GM19324 (cell line): Measurements from ENCODE around the gene ACTR3C.
"Not testable (repeated sequence)": the region's sequence is repeated elsewhere in the genome, so short reads cannot be mapped to it uniquely, and the experiment has no call there.

ENCODE experiments used
- ATAC-seq: cut with Tn5 transposase; IDR thresholded peaks from one replicate; pipeline ENCODE4 v1.9.1; 2021; ENCODE audit warnings: mild to moderate bottlenecking, moderate library complexity; ENCODE audit not compliant: unreplicated experiment, low FRiP score

ACTR3C gene

DNA sequence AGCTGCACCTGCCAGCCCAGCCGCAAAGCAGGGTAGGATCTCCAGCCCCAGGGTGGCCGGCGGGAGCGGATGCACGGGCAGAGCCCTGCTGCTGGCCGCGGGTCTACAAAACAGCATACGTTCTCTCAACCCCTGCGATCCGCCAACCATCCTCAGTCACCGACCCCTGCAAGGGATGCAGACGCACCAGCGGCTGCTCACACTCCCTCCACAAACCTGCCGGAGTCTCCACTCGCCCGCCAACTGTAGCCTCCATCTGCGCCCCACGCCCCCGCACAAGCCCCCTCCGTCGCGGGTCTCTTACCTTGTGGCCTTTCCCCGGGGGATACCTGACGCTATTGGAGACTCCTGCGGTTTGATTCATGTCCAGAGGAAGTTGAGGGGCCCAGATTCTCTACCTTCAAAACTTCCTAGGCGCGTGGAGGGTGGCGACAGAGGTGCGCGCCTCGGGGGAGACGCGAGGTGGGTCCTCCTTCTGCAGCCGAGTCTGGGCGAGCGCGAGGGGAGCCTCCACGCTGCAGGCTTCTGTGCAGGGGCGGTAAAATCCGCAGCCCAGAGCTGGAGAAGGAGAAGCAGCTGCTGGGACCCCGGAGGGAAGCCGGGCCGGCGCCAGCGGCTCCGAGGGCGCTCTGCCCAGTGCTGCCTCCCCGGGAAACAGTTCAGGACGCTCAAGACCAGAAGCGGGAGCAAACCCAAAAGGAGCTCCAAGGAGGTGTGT, 103.2 kb downstream of the ACTR3C start:
- ATAC-seq, result not testable (repeated sequence)

DNA sequence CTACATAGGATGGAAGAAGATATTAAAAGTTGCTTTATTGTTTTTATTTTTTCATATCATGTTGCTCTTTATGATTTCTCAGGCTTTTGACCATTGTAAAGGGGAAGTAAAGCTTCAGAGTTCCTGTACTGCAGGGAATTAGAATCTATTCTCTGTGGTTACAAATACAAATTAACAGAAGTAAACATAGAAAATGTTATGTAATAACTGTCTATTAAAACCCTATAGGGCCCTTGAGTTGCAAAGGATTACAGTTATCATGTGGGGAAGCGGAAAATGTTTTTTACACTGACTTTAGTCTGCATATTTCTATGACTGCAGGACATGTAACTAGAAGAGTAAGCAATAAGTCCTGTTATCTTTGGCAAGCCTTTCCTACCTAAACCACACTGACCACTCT, 116.5 kb downstream of the ACTR3C start:
- not testable (repeated sequence) for ATAC-seq

GRCh38 chr7:150205866-150206265, 117.5 kb downstream of the ACTR3C start:
- not testable (repeated sequence) for ATAC-seq

GRCh38 chr7:150204577-150204976, 118.8 kb downstream of the ACTR3C start:
- not testable (repeated sequence) for ATAC-seq

- ATAC-seq, result not testable (repeated sequence)
Observed at GRCh38 chr7:150202894-150203293, 120.5 kb downstream of the ACTR3C start.
